Hepatocyte (in vitro differentiated cells): ENCODE results near the gene OR6J1. TPM values are rescaled to one million over a fixed set of nuclear protein-coding genes. Genes with fewer than 3 reads are reported as not detected.

Source experiments
- DNase-seq: peaks from one replicate; pipeline ENCODE4 v3.0.0-alpha.2; 2016; ENCODE audit warnings: low spot score
- H2AFZ ChIP-seq: fragments of 200-600 bp; sonication (generic); 2 replicates; pipeline ENCODE4 v1.6.0; 2016; ENCODE audit warnings: antibody characterized with exemption, mild to moderate bottlenecking
- H3K27ac ChIP-seq: fragments of 200-600 bp; sonication (generic); 2 replicates; pipeline ENCODE4 v1.5.1; 2016; ENCODE audit warnings: mild to moderate bottlenecking
- H3K27me3 ChIP-seq: fragments of 200-600 bp; sonication (generic); 2 replicates; pipeline ENCODE4 v1.6.1; 2016
- H3K36me3 ChIP-seq: fragments of 200-600 bp; sonication (generic); replicated peaks from 2 replicates; pipeline ENCODE4 v1.5.1; 2016; ENCODE audit warnings: low read depth; ENCODE audit not compliant: insufficient read depth
- H3K4me1 ChIP-seq: fragments of 200-600 bp; sonication (generic); 2 replicates; pipeline ENCODE4 v1.5.1; 2016; ENCODE audit warnings: mild to moderate bottlenecking, moderate library complexity; ENCODE audit not compliant: insufficient read depth
- H3K4me2 ChIP-seq: fragments of 200-600 bp; sonication (generic); 2 replicates; pipeline ENCODE4 v1.6.0; 2016
- H3K4me3 ChIP-seq: fragments of 200-600 bp; sonication (generic); 2 replicates; pipeline ENCODE4 v1.5.1; 2016; ENCODE audit warnings: mild to moderate bottlenecking
- H3K79me2 ChIP-seq: fragments of 200-600 bp; sonication (generic); 2 replicates; pipeline ENCODE4 v1.6.0; 2017; ENCODE audit warnings: mild to moderate bottlenecking
- H3K9me2 ChIP-seq: fragments of 200-600 bp; sonication (generic); replicated peaks from 2 replicates; pipeline ENCODE4 v1.6.0; 2017; ENCODE audit warnings: mild to moderate bottlenecking; ENCODE audit not compliant: insufficient read depth
- H3K9me3 ChIP-seq: fragments of 200-600 bp; sonication (generic); 2 replicates; pipeline ENCODE4 v1.5.1; 2016; ENCODE audit warnings: low read depth, mild to moderate bottlenecking
- H4K20me1 ChIP-seq: fragments of 200-600 bp; sonication (generic); 2 replicates; pipeline ENCODE4 v1.6.0; 2016; ENCODE audit warnings: mild to moderate bottlenecking; ENCODE audit not compliant: insufficient read depth, poor library complexity, severe bottlenecking
- EZH2 ChIP-seq: fragments of 200-600 bp; sonication (generic); IDR thresholded peaks from 2 replicates; pipeline ENCODE4 v1.6.1; 2016; ENCODE audit warnings: antibody characterized with exemption, mild to moderate bottlenecking, borderline replicate concordance
- EZH2phosphoT487 ChIP-seq: fragments of 200-600 bp; sonication (generic); IDR thresholded peaks from one replicate; pipeline ENCODE4 v1.6.1; 2018; ENCODE audit warnings: antibody characterized with exemption, mild to moderate bottlenecking, low read depth, moderate library complexity; ENCODE audit not compliant: unreplicated experiment, severe bottlenecking
- WGBS: methylation state at CpG from one replicate; pipeline ENCODE4 v1.1.6; 2016; ENCODE audit warnings: low lambda C conversion rate; ENCODE audit errors: missing lambda C conversion rate; 5-methylcytosine and 5-hydroxymethylcytosine counted together
- polyA plus RNA-seq: library from polyadenylated mRNA; unstranded; fragments of >200 nt; fragmentation: Nextera tagmentation; extraction: Ambion mirVana; gene quantifications from 2 replicates; pipeline ENCODE4 v1.2.1, GENCODE V29; 2016
- total RNA-seq: library from RNA; depleted of rRNA; stranded (reverse); fragments of >200 nt; gene quantifications from 2 replicates; pipeline ENCODE4 v1.2.3, GENCODE V29; 2014
- TF ChIP-seq, protein P1 (sequence below): fragments of 200-600 bp; sonication (generic); IDR thresholded peaks from 2 replicates; pipeline ENCODE4 v1.5.1; 2016; ENCODE audit warnings: antibody characterized with exemption, mild to moderate bottlenecking; ENCODE audit not compliant: poor library complexity

Gene OR6J1
- total and polyA plus RNA-seq, 2 experiments from 2014 or later, result 0.03 TPM; not detected in 1

DNA sequence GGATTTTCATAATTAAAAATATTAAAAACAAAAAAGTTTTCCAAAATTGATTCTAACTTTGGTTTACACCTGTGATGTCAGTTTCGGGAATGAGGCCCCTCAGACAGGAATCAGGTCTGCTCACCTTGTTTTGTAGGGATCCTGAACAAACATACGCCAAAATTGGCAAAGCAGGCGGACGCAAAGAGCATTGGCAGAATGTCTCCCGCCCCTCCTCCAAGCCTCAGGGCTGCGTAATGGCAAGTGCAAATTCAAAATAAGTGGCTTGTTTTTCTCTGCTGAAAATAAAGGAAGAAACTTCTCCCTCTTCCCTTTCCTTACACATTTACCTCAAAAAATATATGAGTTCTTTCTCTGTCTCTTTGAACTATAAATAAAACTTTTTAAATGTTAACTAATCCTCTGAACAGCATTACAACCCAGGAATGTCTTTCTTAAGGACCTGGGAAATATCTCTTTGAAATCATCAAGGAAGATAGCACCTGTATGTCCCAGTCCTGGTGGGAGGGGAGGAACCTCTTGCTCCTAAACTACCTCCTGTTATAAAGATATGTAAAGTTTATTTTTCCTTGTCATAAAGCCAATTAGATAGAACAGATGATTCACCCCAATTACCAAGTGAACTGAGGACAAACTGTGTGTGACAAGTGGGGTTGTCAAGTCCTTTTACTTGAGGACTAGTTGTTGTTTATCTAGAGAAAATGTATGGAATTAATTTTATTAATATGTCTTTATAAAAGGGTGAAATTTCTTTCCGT is 16.5 kb downstream of the OR6J1 start:
- H3K4me1 ChIP-seq, result no peaks in the 10 kb centered on the region
- H3K36me3 ChIP-seq, result no peaks in the 10 kb centered on the region
- no peak overlapping the region for H2AFZ ChIP-seq
- no peaks in the 10 kb centered on the region for H4K20me1 ChIP-seq
- H3K27me3 ChIP-seq, result no peaks in the 10 kb centered on the region
- no peak overlapping the region for H3K4me2 ChIP-seq
- no peaks in the 10 kb centered on the region for H3K9me2 ChIP-seq
- 72% methylated on average over 7 of the region's 7 CpGs for WGBS
- H3K27ac ChIP-seq, result peak overlapping the region; percentile 29
- TF ChIP-seq EZH2 (no peak), EZH2phosphoT487 (no peak)
- TF ChIP-seq, protein P1, sequence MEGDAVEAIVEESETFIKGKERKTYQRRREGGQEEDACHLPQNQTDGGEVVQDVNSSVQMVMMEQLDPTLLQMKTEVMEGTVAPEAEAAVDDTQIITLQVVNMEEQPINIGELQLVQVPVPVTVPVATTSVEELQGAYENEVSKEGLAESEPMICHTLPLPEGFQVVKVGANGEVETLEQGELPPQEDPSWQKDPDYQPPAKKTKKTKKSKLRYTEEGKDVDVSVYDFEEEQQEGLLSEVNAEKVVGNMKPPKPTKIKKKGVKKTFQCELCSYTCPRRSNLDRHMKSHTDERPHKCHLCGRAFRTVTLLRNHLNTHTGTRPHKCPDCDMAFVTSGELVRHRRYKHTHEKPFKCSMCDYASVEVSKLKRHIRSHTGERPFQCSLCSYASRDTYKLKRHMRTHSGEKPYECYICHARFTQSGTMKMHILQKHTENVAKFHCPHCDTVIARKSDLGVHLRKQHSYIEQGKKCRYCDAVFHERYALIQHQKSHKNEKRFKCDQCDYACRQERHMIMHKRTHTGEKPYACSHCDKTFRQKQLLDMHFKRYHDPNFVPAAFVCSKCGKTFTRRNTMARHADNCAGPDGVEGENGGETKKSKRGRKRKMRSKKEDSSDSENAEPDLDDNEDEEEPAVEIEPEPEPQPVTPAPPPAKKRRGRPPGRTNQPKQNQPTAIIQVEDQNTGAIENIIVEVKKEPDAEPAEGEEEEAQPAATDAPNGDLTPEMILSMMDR, result no peak
- no peaks in the 10 kb centered on the region for H3K79me2 ChIP-seq
- H3K9me3 ChIP-seq, result no peaks in the 10 kb centered on the region
- no peak overlapping the region for H3K4me3 ChIP-seq
- no peak for DNase-seq

DNA sequence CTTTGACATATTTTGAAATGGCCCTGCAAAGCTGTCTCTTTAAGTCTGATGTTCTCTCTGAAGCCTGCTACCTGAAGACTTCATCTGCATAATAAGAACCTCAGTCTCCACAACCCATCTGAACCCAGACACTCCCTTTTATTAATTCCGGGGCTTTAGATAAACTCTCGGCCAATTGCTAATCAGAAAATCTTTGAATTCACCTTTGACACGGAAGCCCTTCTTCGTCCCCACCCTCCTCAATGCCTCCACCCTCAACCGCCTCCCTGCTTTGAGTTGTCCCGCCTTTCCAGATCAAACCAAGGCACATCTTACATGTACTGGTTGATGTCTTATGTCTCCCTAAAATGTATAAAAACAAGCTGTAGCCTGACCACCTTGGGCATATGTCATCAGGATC is 17.6 kb downstream of the OR6J1 start:
- H4K20me1 ChIP-seq, result no peaks in the 10 kb centered on the region
- no peak for DNase-seq
- TF ChIP-seq EZH2, result no peak
- TF ChIP-seq, protein P1, result no peak
- TF ChIP-seq EZH2phosphoT487, result no peak
- H3K4me2 ChIP-seq, result no peak overlapping the region
- H2AFZ ChIP-seq, result no peak overlapping the region
- H3K4me3 ChIP-seq, result no peak overlapping the region
- no peaks in the 10 kb centered on the region for H3K9me3 ChIP-seq
- H3K27me3 ChIP-seq, result no peaks in the 10 kb centered on the region
- H3K9me2 ChIP-seq, result no peaks in the 10 kb centered on the region
- H3K79me2 ChIP-seq, result no peaks in the 10 kb centered on the region
- H3K4me1 ChIP-seq, result no peaks in the 10 kb centered on the region
- 73% methylated on average over 6 of the region's 6 CpGs for WGBS
- H3K36me3 ChIP-seq, result no peaks in the 10 kb centered on the region
- H3K27ac ChIP-seq, result no peak overlapping the region

DNA sequence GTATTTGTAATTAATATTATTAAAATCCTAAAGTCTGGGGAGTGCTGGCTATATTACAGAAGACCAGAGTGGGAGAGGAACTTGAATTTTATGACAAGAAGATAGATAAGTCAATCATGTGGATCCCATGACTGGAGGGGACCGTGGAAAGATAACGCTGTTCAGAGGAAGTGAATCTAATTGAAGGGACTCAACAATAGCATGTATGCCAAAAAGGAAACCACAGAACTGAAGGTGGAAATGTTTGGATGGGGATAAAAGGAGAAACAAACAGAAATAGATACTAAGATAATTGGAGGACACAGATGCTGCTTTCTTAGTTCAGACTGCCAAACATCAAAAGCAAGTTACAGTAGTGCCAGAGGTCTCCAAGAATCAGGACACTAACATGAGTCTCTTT is 21.1 kb downstream of the OR6J1 start:
- no peak overlapping the region for H3K27ac ChIP-seq
- H3K4me3 ChIP-seq, result no peak overlapping the region
- no peak overlapping the region for H2AFZ ChIP-seq
- no peaks in the 10 kb centered on the region for H4K20me1 ChIP-seq
- no peaks in the 10 kb centered on the region for H3K79me2 ChIP-seq
- no peaks in the 10 kb centered on the region for H3K9me2 ChIP-seq
- no peak overlapping the region for H3K4me2 ChIP-seq
- no peaks in the 10 kb centered on the region for H3K9me3 ChIP-seq
- H3K4me1 ChIP-seq, result no peaks in the 10 kb centered on the region
- WGBS, result 56% methylated on average over 2 of the region's 2 CpGs
- no peak for TF ChIP-seq EZH2
- TF ChIP-seq, protein P1, result no peak
- no peak for TF ChIP-seq EZH2phosphoT487
- no peaks in the 10 kb centered on the region for H3K36me3 ChIP-seq
- no peak for DNase-seq
- no peaks in the 10 kb centered on the region for H3K27me3 ChIP-seq
